H9 (cell line): ENCODE results near the gene ZCCHC8. TPM values are rescaled to one million over a fixed set of nuclear protein-coding genes. Genes with fewer than 3 reads are reported as not detected.

ENCODE experiments used
- DNase-seq: peaks from one replicate; pipeline ENCODE4 v3.0.0-alpha.2; 2017
- H2AFZ ChIP-seq: one replicate; pipeline ENCODE4 v1.6.1; 2013; ENCODE audit warnings: mild to moderate bottlenecking, low read length, control low read depth, moderate library complexity
- H2AK5ac ChIP-seq: 2 replicates; pipeline ENCODE4 v1.6.1; 2013; ENCODE audit warnings: low read length, control low read depth, mixed read lengths; ENCODE audit not compliant: insufficient read length
- H2BK120ac ChIP-seq: one replicate; pipeline ENCODE4 v1.6.1; 2013; ENCODE audit warnings: low read depth, mild to moderate bottlenecking, low read length, control low read depth, inconsistent platforms; ENCODE audit not compliant: poor library complexity, severe bottlenecking
- H2BK12ac ChIP-seq: 2 replicates; pipeline ENCODE4 v1.6.1; 2013; ENCODE audit warnings: low read length, control low read depth, mixed read lengths, low read depth; ENCODE audit not compliant: insufficient read length
- H2BK15ac ChIP-seq: 2 replicates; pipeline ENCODE4 v1.6.1; 2013; ENCODE audit warnings: low read depth, low read length, control low read depth
- H2BK20ac ChIP-seq: one replicate; pipeline ENCODE4 v1.6.1; 2013; ENCODE audit warnings: low read depth, mild to moderate bottlenecking, low read length, control low read depth, inconsistent platforms; ENCODE audit not compliant: poor library complexity, severe bottlenecking
- H2BK5ac ChIP-seq: 2 replicates; pipeline ENCODE4 v1.6.1; 2013; ENCODE audit warnings: low read length, control low read depth, mixed read lengths; ENCODE audit not compliant: insufficient read length
- H3K14ac ChIP-seq: 2 replicates; pipeline ENCODE4 v1.6.1; 2013; ENCODE audit warnings: low read length, control low read depth; ENCODE audit not compliant: insufficient read depth
- H3K18ac ChIP-seq: 2 replicates; pipeline ENCODE4 v1.6.1; 2013; ENCODE audit warnings: low read depth, mild to moderate bottlenecking, mixed read lengths, low read length, control low read depth; ENCODE audit not compliant: insufficient read length
- H3K23ac ChIP-seq: 2 replicates; pipeline ENCODE4 v1.6.1; 2013; ENCODE audit warnings: low read length, control low read depth, mixed read lengths, low read depth; ENCODE audit not compliant: insufficient read length
- H3K23me2 ChIP-seq: 2 replicates; pipeline ENCODE4 v1.6.1; 2013; ENCODE audit warnings: low read depth, mild to moderate bottlenecking, mixed read lengths, low read length, control low read depth; ENCODE audit not compliant: insufficient read length, poor library complexity, severe bottlenecking
- H3K27ac ChIP-seq: 2 replicates; pipeline ENCODE4 v1.5.1; 2013; ENCODE audit warnings: low read length, control low read depth, mixed read lengths, low read depth; ENCODE audit not compliant: insufficient read length
- H3K27me3 ChIP-seq: 2 replicates; pipeline ENCODE4 v1.6.1; 2013; ENCODE audit warnings: low read length, control low read depth, inconsistent platforms; ENCODE audit not compliant: insufficient read depth
- H3K4ac ChIP-seq: 2 replicates; pipeline ENCODE4 v1.6.1; 2013; ENCODE audit warnings: low read depth, mild to moderate bottlenecking, control low read depth, inconsistent platforms, low read length, moderate library complexity
- H3K4me1 ChIP-seq: 2 replicates; pipeline ENCODE4 v1.6.1; 2013; ENCODE audit warnings: low read length, control low read depth, inconsistent platforms; ENCODE audit not compliant: insufficient read depth
- H3K4me2 ChIP-seq: 2 replicates; pipeline ENCODE4 v1.6.1; 2013; ENCODE audit warnings: low read length, control low read depth, mixed read lengths; ENCODE audit not compliant: insufficient read length, insufficient read depth
- H3K56ac ChIP-seq: 2 replicates; pipeline ENCODE4 v1.6.1; 2013; ENCODE audit warnings: low read depth, mild to moderate bottlenecking, mixed read lengths, low read length, control low read depth; ENCODE audit not compliant: insufficient read length
- H3K79me1 ChIP-seq: 2 replicates; pipeline ENCODE4 v1.6.1; 2013; ENCODE audit warnings: low read depth, mild to moderate bottlenecking, moderate library complexity, low read length, control low read depth, inconsistent platforms; ENCODE audit not compliant: insufficient read depth, poor library complexity, severe bottlenecking
- H3K79me2 ChIP-seq: 2 replicates; pipeline ENCODE4 v1.6.1; 2013; ENCODE audit warnings: low read length, control low read depth, inconsistent platforms; ENCODE audit not compliant: insufficient read depth
- H3K9ac ChIP-seq: 2 replicates; pipeline ENCODE4 v1.6.1; 2013; ENCODE audit warnings: low read length, control low read depth, mixed read lengths; ENCODE audit not compliant: insufficient read length; ENCODE audit errors: extremely low read depth
- H3K9me3 ChIP-seq: one replicate; pipeline ENCODE4 v1.6.1; 2013; ENCODE audit warnings: low read depth, low read length, inconsistent platforms; ENCODE audit not compliant: control insufficient read depth
- H3T11ph ChIP-seq: one replicate; pipeline ENCODE4 v1.6.1; 2013; ENCODE audit warnings: mild to moderate bottlenecking, low read length, control low read depth, inconsistent platforms
- H4K20me1 ChIP-seq: one replicate; pipeline ENCODE4 v1.6.1; 2013; ENCODE audit not compliant: control insufficient read depth, insufficient read length, insufficient read depth
- H4K5ac ChIP-seq: 2 replicates; pipeline ENCODE4 v1.6.1; 2013; ENCODE audit warnings: low read depth, mild to moderate bottlenecking, mixed read lengths, low read length, control low read depth; ENCODE audit not compliant: insufficient read length
- H4K8ac ChIP-seq: replicated peaks from 2 replicates; pipeline ENCODE4 v1.6.1; 2013; ENCODE audit warnings: low read length, control low read depth, mixed read lengths, low read depth; ENCODE audit not compliant: insufficient read length
- H4K91ac ChIP-seq: 2 replicates; pipeline ENCODE4 v1.6.1; 2013; ENCODE audit warnings: low read depth, mild to moderate bottlenecking, moderate library complexity, mixed read lengths, low read length, control low read depth; ENCODE audit not compliant: insufficient read length
- H3K27ac Mint-ChIP-seq, 3 experiments: 2 replicates in 2 of 3; 3 replicates in 1 of 3; pipeline ENCODE4 v1.8.0; 2020 to 2021; ENCODE audit warnings: mixed read lengths in 3 of 3, mild to moderate bottlenecking in 1 of 3, moderate library complexity in 1 of 3
- H3K27me3 Mint-ChIP-seq: 2 replicates; pipeline ENCODE4 v1.8.0; 2021; ENCODE audit warnings: low read depth, mild to moderate bottlenecking, moderate library complexity, mixed read lengths
- H3K36me3 Mint-ChIP-seq, 3 experiments: 2 replicates in 2 of 3; 3 replicates in 1 of 3; pipeline ENCODE4 v1.8.0; 2020 to 2021; ENCODE audit warnings: low read depth in 3 of 3, mixed read lengths in 3 of 3; ENCODE audit not compliant: insufficient read depth in 1 of 3
- H3K4me1 Mint-ChIP-seq, 2 experiments: 2 replicates each; pipeline ENCODE4 v1.8.0; 2020; ENCODE audit warnings: mixed read lengths in 2 of 2
- H3K4me3 Mint-ChIP-seq, 2 experiments: 2 replicates in 1 of 2; 3 replicates in 1 of 2; pipeline ENCODE4 v1.8.0; 2020 to 2021; ENCODE audit warnings: mild to moderate bottlenecking in 2 of 2, mixed read lengths in 2 of 2, moderate library complexity in 1 of 2
- H3K9me3 Mint-ChIP-seq, 2 experiments: 2 replicates in 1 of 2; 3 replicates in 1 of 2; pipeline ENCODE4 v1.8.0; 2020; ENCODE audit warnings: mild to moderate bottlenecking in 2 of 2, mixed read lengths in 2 of 2, moderate library complexity in 1 of 2
- WGBS: extraction: QIAGEN DNeasy Blood & Tissue Kit; methylation state at CpG from one replicate; pipeline ENCODE4 v1.1.7; 2013; ENCODE audit warnings: missing lambda C conversion rate, low lambda C conversion rate, mixed read lengths; ENCODE audit not compliant: insufficient read length; ENCODE audit errors: extremely low coverage; 5-methylcytosine and 5-hydroxymethylcytosine counted together
- total RNA-seq: library from RNA; stranded (reverse); gene quantifications from 2 replicates; pipeline ENCODE4 v1.2.1, GENCODE V29; 2021
- TF ChIP-seq, protein P1 (sequence below): fragments of 200-600 bp; sonication (generic); conservative IDR thresholded peaks from 3 replicates; pipeline ENCODE4 v1.8.0; 2021; ENCODE audit warnings: antibody characterized with exemption, mild to moderate bottlenecking

Gene ZCCHC8
- total RNA-seq, 1 experiment from 2014 or later: 37.3 TPM

- Histone ChIP-seq H2BK120ac (no peak overlapping the region), H3K14ac (peak overlapping the region; percentile 85; the same call in 1 of the 2 replicates), H2BK15ac (no peak overlapping the region), H3K18ac (peak overlapping the region; percentile 56), H4K5ac (no peak overlapping the region), H3K23ac (no peak overlapping the region), H2AK5ac (no peak overlapping the region), H3K9ac (peak overlapping the region; percentile 55), H3K27ac (no peak overlapping the region), H3T11ph (no peak overlapping the region), H3K79me2 (no peaks in the 10 kb centered on the region), H3K79me1 (peaks cover 3% of the 10 kb centered on the region), H4K91ac (no peak overlapping the region), H2AFZ (no peak overlapping the region), H4K8ac (no peak overlapping the region), H4K20me1 (no peaks in the 10 kb centered on the region), H2BK20ac (no peak overlapping the region), H2BK5ac (no peak overlapping the region), H3K4me1 (no peaks in the 10 kb centered on the region), H3K4me2 (peak overlapping the region; percentile 88), H3K4ac (no peak overlapping the region), H3K9me3 (no peaks in the 10 kb centered on the region), H3K56ac (no peak overlapping the region), H3K27me3 (no peaks in the 10 kb centered on the region), H3K23me2 (peaks cover 10% of the 10 kb centered on the region), H2BK12ac (no peak overlapping the region)
- Mint-ChIP-seq H3K4me1 (peaks cover 15 to 16% of the 10 kb centered on the region in 2 experiments), H3K9me3 (no peaks in the 10 kb centered on the region), H3K27me3 (peaks cover 4% of the 10 kb centered on the region; the same call in 1 of the 2 replicates), H3K27ac (peak overlapping the region; percentile 65 to 95 (median 91); a peak in 3 of 7 replicates), H3K4me3 (peak overlapping the region; percentile 79 to 93), H3K36me3 (no peaks in the 10 kb centered on the region; a peak in 1 of 7 replicates)
- TF ChIP-seq, protein P1, sequence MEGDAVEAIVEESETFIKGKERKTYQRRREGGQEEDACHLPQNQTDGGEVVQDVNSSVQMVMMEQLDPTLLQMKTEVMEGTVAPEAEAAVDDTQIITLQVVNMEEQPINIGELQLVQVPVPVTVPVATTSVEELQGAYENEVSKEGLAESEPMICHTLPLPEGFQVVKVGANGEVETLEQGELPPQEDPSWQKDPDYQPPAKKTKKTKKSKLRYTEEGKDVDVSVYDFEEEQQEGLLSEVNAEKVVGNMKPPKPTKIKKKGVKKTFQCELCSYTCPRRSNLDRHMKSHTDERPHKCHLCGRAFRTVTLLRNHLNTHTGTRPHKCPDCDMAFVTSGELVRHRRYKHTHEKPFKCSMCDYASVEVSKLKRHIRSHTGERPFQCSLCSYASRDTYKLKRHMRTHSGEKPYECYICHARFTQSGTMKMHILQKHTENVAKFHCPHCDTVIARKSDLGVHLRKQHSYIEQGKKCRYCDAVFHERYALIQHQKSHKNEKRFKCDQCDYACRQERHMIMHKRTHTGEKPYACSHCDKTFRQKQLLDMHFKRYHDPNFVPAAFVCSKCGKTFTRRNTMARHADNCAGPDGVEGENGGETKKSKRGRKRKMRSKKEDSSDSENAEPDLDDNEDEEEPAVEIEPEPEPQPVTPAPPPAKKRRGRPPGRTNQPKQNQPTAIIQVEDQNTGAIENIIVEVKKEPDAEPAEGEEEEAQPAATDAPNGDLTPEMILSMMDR: no peak
- no CpG with 5 or more reads among the region's 21 CpGs for WGBS
- peak; percentile 65 for DNase-seq
Observed at GRCh38 chr12:122423258-122424165, 77.2 kb downstream of the ZCCHC8 start.
